ENCODE measurements around the gene USP24. TPM values are rescaled to one million over a fixed set of nuclear protein-coding genes. Genes with fewer than 3 reads are reported as not detected.

Gene USP24
- total RNA-seq, 1 experiment from 2014 or later, result 35.3 TPM

GRCh38 chr1:55224729-55225128 lies 9.6 kb upstream of the USP24 start:
- Histone ChIP-seq H3K27me3 (ENCODE audit: insufficient read depth, low read length) (no peaks in the 10 kb centered on the region), H2AFZ (ENCODE audit: low read length) (no peak overlapping the region), H4K20me1 (ENCODE audit: control insufficient read depth, insufficient read depth, insufficient read length) (no peaks in the 10 kb centered on the region), H3K27ac (ENCODE audit: insufficient read length, low read depth, low read length) (no peak overlapping the region), H3K79me2 (ENCODE audit: insufficient read depth, low read length) (no peaks in the 10 kb centered on the region), H3K23me2 (ENCODE audit: insufficient read length, low read depth, low read length, poor library complexity, severe bottlenecking) (no peaks in the 10 kb centered on the region), H3K18ac (ENCODE audit: insufficient read length, low read depth, low read length) (no peak overlapping the region), H2BK12ac (ENCODE audit: insufficient read length, low read depth, low read length) (no peak overlapping the region), H3T11ph (ENCODE audit: low read length) (no peak overlapping the region), H4K91ac (ENCODE audit: insufficient read length, low read depth, low read length) (no peak overlapping the region), H4K5ac (ENCODE audit: insufficient read length, low read depth, low read length) (no peak overlapping the region), H2BK120ac (ENCODE audit: low read depth, low read length, poor library complexity, severe bottlenecking) (no peak overlapping the region), H3K23ac (ENCODE audit: insufficient read length, low read depth, low read length) (no peak overlapping the region), H3K9ac (ENCODE audit: extremely low read depth, insufficient read length, low read length) (no peak overlapping the region), H3K79me1 (ENCODE audit: insufficient read depth, low read depth, low read length, poor library complexity, severe bottlenecking) (no peaks in the 10 kb centered on the region), H3K9me3 (ENCODE audit: control insufficient read depth, low read depth, low read length) (no peaks in the 10 kb centered on the region), H4K8ac (replicated peaks; ENCODE audit: insufficient read length, low read depth, low read length) (no peak overlapping the region), H3K4ac (ENCODE audit: low read depth, low read length) (no peak overlapping the region), H3K4me2 (ENCODE audit: insufficient read depth, insufficient read length, low read length) (no peak overlapping the region), H2AK5ac (ENCODE audit: insufficient read length, low read length) (no peak overlapping the region), H2BK20ac (ENCODE audit: low read depth, low read length, poor library complexity, severe bottlenecking) (no peak overlapping the region), H3K14ac (ENCODE audit: insufficient read depth, low read length) (no peak overlapping the region), H3K4me1 (ENCODE audit: insufficient read depth, low read length) (no peaks in the 10 kb centered on the region; the same call in 1 of the 2 replicates), H2BK5ac (ENCODE audit: insufficient read length, low read length) (no peak overlapping the region), H3K56ac (ENCODE audit: insufficient read length, low read depth, low read length) (no peak overlapping the region), H2BK15ac (ENCODE audit: low read depth, low read length) (no peak overlapping the region)
- WGBS (ENCODE audit: extremely low coverage, insufficient read length, low lambda C conversion rate), result no CpG with 5 or more reads among the region's 1 CpG
- Mint-ChIP-seq H3K4me1 (peaks cover 6 to 7% of the 10 kb centered on the region in 2 experiments), H3K27me3 (ENCODE audit: low read depth) (no peaks in the 10 kb centered on the region; the same call in 1 of the 2 replicates), H3K4me3 (no peak overlapping the region), H3K27ac (no peak overlapping the region), H3K9me3 (peaks cover 6 to 7% of the 10 kb centered on the region in 2 experiments; a peak in 4 of 5 replicates), H3K36me3 (ENCODE audit: insufficient read depth in 1 of 3, low read depth in 3 of 3) (peaks cover 4 to 7% (median 5%) of the 10 kb centered on the region in 3 experiments; a peak in 5 of 7 replicates)
- TF ChIP-seq, protein P1, sequence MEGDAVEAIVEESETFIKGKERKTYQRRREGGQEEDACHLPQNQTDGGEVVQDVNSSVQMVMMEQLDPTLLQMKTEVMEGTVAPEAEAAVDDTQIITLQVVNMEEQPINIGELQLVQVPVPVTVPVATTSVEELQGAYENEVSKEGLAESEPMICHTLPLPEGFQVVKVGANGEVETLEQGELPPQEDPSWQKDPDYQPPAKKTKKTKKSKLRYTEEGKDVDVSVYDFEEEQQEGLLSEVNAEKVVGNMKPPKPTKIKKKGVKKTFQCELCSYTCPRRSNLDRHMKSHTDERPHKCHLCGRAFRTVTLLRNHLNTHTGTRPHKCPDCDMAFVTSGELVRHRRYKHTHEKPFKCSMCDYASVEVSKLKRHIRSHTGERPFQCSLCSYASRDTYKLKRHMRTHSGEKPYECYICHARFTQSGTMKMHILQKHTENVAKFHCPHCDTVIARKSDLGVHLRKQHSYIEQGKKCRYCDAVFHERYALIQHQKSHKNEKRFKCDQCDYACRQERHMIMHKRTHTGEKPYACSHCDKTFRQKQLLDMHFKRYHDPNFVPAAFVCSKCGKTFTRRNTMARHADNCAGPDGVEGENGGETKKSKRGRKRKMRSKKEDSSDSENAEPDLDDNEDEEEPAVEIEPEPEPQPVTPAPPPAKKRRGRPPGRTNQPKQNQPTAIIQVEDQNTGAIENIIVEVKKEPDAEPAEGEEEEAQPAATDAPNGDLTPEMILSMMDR (conservative IDR thresholded peaks at IDR 0.05), result no peak
- DNase-seq, result no peak

Measured in H9 (cell line).